Neural crest cell (in vitro differentiated cells): Measurements from ENCODE around the gene ARL4A. TPM values are rescaled to one million over a fixed set of nuclear protein-coding genes. Genes with fewer than 3 reads are reported as not detected.

Source experiments
- DNase-seq: peaks from one replicate; pipeline ENCODE4 v3.0.0; 2021; ENCODE audit warnings: low read depth, mixed read lengths, low spot score
- H3K27ac Mint-ChIP-seq: one replicate; pipeline ENCODE4 v1.8.0; 2021; ENCODE audit warnings: mild to moderate bottlenecking, mixed read lengths; ENCODE audit not compliant: unreplicated experiment
- H3K27me3 Mint-ChIP-seq: 2 replicates; pipeline ENCODE4 v1.8.0; 2021; ENCODE audit warnings: low read depth, mild to moderate bottlenecking, mixed read lengths
- H3K36me3 Mint-ChIP-seq: 2 replicates; pipeline ENCODE4 v1.8.0; 2021; ENCODE audit warnings: low read depth, mild to moderate bottlenecking, mixed read lengths
- H3K4me1 Mint-ChIP-seq: 2 replicates; pipeline ENCODE4 v1.8.0; 2021; ENCODE audit warnings: mixed read lengths
- H3K4me3 Mint-ChIP-seq: one replicate; pipeline ENCODE4 v1.8.0; 2021; ENCODE audit warnings: mild to moderate bottlenecking, mixed read lengths
- H3K9me3 Mint-ChIP-seq: 2 replicates; pipeline ENCODE4 v1.8.0; 2021; ENCODE audit warnings: mixed read lengths
- total RNA-seq: library from RNA; stranded (reverse); gene quantifications from 2 replicates; pipeline ENCODE4 v1.2.1, GENCODE V29; 2021
- TF ChIP-seq, protein P1 (sequence below): fragments of 200-600 bp; sonication (generic); conservative IDR thresholded peaks from 2 replicates; pipeline ENCODE4 v1.5.0; 2021; ENCODE audit warnings: antibody characterized with exemption, mild to moderate bottlenecking

The ARL4A gene
- total RNA-seq, 1 donor from 2014 or later = 71.1 TPM

DNA sequence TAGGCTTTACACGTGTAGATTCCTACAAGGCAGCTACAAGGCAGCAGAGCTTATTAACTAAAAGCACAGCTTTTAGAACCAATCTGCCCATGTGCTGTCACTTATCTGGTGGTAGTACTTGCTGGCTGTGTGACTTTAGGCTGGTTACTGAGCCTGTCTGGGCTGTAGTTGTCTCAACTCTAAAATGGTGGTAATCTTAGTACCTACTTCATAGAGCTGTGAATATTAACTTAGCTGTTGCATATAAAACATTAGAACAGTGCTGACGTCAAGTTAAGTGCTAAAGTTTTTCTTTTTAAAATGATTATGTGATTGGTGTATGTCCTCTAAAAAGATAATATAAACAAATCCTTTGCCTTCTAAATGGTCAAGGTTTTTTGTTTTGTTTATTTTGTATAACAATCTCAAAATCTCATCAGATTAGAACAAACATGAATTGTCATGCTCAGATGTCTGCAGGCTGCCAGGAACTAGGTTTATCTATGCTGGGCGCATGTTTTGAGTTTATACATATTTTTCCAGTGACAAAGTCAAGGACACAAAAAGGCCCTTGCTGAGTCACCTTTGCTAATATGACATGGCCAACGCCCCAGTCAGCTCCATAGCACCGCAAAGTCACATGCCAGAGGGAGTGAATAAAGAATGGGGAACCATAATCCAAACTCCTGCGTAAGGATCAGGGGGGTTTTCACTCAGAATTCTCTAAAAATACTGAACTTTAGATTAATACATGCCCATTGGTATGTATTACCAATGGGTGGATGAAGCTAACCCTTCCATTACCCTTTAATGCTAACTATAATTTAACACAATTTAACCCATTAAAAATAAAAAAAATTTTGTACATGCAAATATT is 39.8 kb upstream of the ARL4A start:
- Mint-ChIP-seq H3K9me3 (no peaks in the 10 kb centered on the region), H3K27me3 (no peaks in the 10 kb centered on the region), H3K4me1 (no peaks in the 10 kb centered on the region), H3K27ac (no peak overlapping the region), H3K36me3 (no peaks in the 10 kb centered on the region), H3K4me3 (no peak overlapping the region)
- no peak for DNase-seq
- TF ChIP-seq, protein P1, sequence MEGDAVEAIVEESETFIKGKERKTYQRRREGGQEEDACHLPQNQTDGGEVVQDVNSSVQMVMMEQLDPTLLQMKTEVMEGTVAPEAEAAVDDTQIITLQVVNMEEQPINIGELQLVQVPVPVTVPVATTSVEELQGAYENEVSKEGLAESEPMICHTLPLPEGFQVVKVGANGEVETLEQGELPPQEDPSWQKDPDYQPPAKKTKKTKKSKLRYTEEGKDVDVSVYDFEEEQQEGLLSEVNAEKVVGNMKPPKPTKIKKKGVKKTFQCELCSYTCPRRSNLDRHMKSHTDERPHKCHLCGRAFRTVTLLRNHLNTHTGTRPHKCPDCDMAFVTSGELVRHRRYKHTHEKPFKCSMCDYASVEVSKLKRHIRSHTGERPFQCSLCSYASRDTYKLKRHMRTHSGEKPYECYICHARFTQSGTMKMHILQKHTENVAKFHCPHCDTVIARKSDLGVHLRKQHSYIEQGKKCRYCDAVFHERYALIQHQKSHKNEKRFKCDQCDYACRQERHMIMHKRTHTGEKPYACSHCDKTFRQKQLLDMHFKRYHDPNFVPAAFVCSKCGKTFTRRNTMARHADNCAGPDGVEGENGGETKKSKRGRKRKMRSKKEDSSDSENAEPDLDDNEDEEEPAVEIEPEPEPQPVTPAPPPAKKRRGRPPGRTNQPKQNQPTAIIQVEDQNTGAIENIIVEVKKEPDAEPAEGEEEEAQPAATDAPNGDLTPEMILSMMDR = no peak

DNA sequence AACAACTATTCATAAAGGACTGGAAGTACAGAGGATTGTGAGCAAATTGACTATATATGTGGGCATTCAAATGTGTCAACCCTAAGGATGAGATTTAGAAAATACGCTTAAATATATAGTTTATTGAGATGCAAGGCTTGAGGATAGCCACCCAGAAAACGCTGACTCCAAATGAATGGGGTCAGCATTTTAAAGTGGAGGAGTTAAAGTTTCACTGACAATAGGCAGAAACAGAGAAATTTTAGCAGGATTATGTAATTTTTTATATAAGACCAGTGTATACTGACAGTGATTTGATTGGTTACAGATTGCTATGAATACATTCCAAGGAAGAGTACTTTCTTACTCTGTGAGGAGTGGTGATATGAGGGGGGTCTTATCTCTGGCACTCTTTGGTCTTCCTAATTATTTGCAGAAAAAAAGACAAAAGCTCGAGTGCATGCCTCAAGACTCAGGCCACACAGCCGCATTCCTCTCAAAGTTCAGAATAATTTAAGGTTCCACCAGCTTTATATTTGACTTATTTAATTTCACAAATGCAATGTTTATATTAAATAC is 38.6 kb upstream of the ARL4A start:
- H3K9me3 Mint-ChIP-seq = no peaks in the 10 kb centered on the region
- no peak overlapping the region for H3K27ac Mint-ChIP-seq
- no peaks in the 10 kb centered on the region for H3K4me1 Mint-ChIP-seq
- no peaks in the 10 kb centered on the region for H3K36me3 Mint-ChIP-seq
- H3K4me3 Mint-ChIP-seq = no peak overlapping the region
- DNase-seq = no peak
- no peaks in the 10 kb centered on the region for H3K27me3 Mint-ChIP-seq
- TF ChIP-seq, protein P1 = no peak

DNA sequence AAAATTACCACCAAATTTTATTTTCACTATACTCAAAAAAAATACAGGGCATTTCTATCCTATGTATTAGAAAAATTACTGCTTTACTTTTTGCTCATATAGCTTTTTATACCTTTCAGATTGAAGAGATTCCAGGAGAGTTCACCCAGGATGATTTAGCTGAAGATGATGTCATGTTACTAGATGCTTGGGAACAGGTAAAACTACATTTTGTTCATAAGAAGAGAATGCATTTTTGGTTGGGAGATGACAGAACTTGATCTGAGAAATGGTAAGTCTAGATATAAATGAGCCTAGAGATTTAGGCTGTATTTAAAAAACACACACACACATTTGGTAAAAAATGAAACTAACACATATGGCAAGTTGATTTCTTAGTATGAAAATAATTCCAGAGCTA is 38.1 kb upstream of the ARL4A start:
- Mint-ChIP-seq H3K36me3 (no peaks in the 10 kb centered on the region), H3K4me1 (no peaks in the 10 kb centered on the region), H3K4me3 (no peak overlapping the region)

DNA sequence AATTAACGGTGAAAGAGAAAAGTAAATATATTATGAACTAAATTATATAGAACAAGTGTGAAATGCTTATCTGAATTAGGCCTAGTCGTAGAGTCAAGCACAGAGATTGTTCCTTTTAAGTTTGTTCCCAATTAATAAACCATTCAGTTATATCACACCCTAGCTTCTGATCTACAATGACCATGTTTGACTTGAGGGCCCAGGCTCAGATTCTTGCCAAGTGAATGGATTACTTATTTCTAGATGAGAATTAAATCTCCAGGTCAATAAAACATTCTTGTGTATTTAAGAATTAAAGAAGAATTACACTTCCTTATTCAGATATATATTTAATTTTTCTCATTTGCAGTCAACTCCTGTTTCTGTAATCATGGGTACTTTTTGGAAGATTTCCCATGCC is 37.4 kb upstream of the ARL4A start:
- H3K36me3 Mint-ChIP-seq = no peaks in the 10 kb centered on the region
- no peaks in the 10 kb centered on the region for H3K4me1 Mint-ChIP-seq

More for the DNA sequence above, 38.1 kb upstream of the ARL4A start:
- DNase-seq = no peak
- Mint-ChIP-seq H3K9me3 (no peaks in the 10 kb centered on the region), H3K27me3 (no peaks in the 10 kb centered on the region), H3K27ac (no peak overlapping the region)
- TF ChIP-seq, protein P1 = no peak

DNA sequence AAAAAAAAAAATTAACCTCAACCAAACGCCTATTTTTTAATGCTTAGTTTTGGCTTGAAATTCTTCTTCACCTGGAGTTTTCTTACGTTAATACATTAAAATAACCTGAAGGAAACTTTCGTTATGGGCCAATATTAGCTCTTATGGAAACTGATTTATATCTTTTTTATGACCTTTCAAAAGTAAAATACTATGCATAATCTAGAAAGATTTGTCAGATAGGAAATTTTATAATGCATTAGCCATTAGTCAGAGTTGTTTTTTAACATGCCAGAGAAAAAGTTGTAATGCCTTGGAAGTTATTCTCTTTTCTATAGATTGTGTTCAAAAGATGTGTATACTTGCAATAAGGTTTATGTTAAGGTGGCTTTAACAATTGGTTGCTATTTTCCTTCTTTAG is 34.3 kb upstream of the ARL4A start:
- Mint-ChIP-seq H3K27me3 (no peaks in the 10 kb centered on the region), H3K4me1 (no peaks in the 10 kb centered on the region), H3K4me3 (no peak overlapping the region), H3K36me3 (no peaks in the 10 kb centered on the region), H3K27ac (no peak overlapping the region), H3K9me3 (no peaks in the 10 kb centered on the region)
- TF ChIP-seq, protein P1 = no peak
- no peak for DNase-seq

More for the DNA sequence above, 37.4 kb upstream of the ARL4A start:
- TF ChIP-seq, protein P1 = no peak
- Mint-ChIP-seq H3K27ac (no peak overlapping the region), H3K9me3 (no peaks in the 10 kb centered on the region), H3K4me3 (no peak overlapping the region), H3K27me3 (no peaks in the 10 kb centered on the region)
- DNase-seq = no peak
